ENCODE measurements around the gene ADAMTS7.
"Not testable (repeated sequence)": the region's sequence is repeated elsewhere in the genome, so short reads cannot be mapped to it uniquely, and the experiment has no call there.

The ADAMTS7 gene, protein sequence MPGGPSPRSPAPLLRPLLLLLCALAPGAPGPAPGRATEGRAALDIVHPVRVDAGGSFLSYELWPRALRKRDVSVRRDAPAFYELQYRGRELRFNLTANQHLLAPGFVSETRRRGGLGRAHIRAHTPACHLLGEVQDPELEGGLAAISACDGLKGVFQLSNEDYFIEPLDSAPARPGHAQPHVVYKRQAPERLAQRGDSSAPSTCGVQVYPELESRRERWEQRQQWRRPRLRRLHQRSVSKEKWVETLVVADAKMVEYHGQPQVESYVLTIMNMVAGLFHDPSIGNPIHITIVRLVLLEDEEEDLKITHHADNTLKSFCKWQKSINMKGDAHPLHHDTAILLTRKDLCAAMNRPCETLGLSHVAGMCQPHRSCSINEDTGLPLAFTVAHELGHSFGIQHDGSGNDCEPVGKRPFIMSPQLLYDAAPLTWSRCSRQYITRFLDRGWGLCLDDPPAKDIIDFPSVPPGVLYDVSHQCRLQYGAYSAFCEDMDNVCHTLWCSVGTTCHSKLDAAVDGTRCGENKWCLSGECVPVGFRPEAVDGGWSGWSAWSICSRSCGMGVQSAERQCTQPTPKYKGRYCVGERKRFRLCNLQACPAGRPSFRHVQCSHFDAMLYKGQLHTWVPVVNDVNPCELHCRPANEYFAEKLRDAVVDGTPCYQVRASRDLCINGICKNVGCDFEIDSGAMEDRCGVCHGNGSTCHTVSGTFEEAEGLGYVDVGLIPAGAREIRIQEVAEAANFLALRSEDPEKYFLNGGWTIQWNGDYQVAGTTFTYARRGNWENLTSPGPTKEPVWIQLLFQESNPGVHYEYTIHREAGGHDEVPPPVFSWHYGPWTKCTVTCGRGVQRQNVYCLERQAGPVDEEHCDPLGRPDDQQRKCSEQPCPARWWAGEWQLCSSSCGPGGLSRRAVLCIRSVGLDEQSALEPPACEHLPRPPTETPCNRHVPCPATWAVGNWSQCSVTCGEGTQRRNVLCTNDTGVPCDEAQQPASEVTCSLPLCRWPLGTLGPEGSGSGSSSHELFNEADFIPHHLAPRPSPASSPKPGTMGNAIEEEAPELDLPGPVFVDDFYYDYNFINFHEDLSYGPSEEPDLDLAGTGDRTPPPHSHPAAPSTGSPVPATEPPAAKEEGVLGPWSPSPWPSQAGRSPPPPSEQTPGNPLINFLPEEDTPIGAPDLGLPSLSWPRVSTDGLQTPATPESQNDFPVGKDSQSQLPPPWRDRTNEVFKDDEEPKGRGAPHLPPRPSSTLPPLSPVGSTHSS (N-terminal part only)

DNA sequence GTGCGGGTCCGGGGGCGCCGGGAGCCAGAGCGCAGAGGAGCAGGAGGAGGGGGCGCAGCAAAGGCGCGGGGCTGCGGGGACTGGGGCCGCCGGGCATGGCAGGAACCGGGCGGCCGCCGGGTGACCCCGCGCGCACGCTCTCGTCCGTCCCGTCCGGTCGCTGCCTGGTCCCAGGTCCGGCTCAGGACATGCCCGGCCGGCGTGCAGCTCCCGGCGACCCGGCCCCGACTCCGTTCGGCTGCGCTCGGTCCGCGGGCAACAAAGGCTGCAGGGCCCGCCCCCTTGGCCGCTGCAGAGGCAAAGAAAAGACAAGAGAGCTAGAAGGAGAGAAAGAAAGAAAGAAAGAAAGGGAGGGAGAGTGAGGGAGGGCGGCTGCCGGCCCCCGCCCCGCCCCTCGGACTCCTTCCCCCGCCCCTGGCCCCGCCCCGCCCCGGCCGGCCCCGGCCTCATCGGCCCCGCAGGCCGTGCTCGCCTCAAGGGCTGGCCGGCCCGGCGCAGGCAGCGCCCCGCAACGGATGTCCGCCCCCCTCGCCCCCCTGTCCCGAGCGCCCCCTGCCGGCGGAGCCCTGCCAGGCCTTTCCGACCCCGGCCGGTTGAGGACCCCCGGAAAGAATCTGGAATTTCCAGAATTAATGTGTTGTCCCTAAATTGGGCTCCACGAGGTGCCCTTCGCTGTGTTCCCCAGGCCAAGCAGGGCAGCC is at the start of gene ADAMTS7:
ADAMTS7 (minus strand) TSS at position 341 of the 701 bp plus-strand sequence; CDS start at position 97, 244 bp downstream.
- DNase-seq: peak; percentile 36

DNA sequence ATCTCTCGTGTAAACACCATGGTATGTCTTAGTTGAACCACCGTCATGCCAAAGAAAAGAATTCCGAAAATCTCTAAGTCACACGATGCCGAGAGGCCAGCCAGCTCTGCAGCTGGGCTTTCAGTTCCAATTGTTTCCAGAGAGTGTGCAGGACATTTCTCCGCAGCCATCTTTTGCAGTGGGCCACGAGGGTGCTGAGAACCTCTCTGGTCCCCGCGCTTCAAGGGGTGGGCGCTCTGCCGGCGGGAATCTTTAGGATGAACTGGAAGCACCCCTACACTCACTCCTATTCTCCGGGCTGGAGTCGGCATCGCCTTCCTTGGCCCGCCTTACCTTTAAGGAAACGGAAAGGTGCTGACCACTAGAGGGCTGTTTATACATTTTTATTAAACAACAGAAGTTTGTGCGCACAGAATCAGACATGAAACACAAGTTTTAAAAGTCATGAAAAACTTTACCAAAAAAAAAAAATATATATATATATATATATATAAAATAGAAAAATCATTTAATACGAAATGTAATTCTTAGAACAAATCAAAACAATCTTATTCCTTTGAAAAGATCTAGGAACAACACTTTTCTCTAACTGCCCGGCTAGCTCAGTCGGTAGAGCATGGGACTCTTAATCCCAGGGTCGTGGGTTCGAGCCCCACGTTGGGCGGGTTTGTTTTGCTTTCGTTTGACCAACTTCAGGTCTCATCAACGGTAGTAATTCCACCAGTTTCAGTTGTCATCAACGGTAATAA is 48.9 kb upstream of the ADAMTS7 start:
- peak; percentile 87 for DNase-seq

DNA sequence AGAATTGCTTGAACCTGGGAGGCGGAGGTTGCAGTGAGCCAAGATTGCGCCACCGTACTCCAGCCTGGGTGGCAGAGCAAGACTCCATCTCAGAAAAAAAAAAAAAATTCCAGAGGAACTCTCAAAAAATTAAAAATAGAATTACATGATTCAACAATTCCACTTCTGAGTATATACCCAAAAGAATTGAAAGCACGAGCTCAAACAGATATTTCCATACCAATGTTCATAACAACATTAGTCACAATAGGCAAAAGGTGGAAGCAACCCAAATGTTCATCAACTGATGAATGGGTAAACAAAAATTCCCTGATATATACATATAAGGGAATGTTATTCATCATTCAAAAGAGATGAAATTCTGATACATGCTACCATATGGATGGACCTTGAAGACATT is 44.5 kb upstream of the ADAMTS7 start:
- DNase-seq: no peak

DNA sequence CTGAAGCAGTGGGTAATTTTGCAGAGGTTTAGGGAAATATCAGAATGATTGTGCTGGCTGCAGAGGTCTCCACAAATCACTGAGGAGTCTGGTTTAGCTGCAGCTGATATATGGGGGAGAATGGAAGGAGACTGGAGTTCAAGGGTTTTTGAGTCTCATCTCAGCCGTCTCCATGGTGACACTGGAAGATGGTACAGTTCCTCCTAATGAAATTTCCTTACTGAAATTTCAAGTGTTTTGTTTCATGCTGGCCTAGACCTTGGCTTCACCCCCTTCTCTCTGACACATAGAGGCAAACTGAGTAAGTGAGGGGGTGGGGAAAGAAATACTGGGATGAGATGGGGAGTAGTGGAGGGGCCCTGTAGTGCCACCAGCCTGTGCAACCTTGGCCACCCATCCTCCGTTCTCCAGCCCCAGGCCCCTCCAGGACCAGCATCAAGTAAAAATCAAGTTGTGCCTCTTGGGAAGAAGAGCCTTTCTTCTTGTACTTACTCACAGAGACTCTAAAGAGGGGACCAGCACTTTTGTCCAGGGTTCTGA is 43.6 kb upstream of the ADAMTS7 start:
- DNase-seq: no peak

DNA sequence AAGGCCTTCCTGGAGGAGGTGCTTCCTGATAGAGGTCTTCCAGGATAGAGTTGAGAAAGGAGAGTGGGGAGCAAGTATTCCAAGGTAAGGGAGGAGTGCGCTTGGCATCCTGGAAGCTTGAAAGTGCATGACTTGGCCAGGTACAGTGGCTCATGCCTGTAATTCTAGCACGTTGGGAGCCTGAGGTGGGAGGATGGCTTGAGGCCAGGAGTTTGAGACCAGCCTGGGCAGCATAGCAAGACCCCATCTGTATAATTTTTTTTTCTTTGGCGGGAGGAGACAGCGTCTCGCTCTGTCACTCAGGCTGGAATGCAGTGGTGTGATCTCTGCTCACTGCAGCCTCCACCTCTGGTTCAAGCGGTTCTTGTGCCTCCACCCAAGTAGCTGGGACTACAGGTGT is 42.2 kb upstream of the ADAMTS7 start:
- no peak for DNase-seq

DNA sequence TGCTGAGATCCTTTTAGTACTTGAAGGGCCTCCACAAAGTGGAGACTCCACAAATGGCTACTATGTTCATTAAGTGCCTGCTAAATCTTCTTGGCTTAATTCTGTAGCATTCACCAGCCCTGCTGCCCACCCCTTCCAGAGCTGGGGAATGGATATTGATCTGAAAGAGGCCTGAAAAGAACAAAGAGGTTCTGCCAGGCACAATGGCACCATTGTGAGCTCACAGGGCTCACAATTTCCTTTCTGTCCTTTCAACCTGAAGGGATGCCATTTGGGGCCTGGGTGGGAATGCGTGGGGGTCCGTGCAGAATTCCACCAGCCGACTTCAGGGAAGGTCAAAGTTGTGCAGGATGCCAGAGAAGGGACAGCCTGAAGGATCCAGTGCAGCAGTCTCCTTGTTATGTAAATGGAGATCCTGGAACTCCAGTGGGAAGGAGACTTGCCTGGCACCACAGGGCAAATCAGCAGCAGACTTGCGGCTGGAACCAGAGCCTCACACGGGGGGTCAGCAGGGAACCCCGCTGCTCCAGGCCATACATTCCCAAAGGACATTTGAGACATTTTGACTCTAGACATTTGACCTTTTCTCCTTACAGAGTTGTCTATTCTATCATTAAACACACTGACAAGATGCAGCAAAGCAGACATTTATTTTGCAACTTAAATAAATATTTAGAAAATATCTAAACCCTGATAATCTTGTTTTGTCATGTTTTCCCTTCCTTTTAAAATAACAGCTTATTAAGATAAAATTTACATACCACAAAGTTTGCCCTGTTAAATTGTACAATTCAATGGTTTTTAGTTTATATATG is 39.9 kb upstream of the ADAMTS7 start:
- no peak for DNase-seq

DNA sequence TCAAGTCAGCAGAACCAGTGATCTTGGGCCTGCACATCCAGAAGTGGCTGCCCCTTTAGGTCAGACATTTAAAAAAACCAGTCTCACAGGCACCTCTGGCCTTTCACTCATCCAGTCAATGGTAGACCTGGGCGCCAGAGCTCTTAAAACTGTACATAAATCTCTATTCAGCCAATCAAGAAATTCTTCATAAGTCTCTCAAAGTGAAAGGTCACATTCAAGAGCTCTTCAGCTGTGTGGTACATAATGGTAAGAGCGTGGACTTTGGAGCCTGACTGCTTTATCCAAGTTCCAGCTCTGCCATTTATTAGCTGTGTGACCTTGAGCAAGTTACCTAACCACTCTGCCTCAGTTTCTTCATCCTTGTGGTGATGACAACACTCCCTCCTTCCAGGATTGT is 39.1 kb upstream of the ADAMTS7 start:
- no peak for DNase-seq

DNA sequence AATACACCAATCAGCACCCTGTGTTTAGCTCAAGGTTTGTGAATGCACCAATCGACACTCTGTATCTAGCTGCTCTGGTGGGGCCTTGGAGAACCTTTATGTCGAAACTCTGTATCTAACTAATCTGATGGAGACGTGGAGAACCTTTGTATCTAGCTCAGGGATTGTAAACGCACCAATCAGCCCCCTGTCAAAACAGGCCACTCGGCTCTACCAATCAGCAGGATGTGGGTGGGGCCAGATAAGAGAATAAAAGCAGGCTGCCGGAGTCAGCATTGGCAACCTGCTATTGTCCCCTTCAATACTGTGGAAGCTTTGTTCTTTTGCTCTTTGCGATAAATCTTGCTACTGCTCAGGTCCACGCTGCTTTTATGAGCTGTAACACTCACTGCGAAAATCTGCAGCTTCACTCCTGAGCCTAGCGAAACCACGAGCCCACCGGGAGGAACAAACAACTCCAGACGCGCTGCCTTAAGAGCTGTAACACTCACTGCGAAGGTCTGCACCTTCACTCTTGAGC is 36.2 kb upstream of the ADAMTS7 start:
- DNase-seq: not testable (repeated sequence)

DNA sequence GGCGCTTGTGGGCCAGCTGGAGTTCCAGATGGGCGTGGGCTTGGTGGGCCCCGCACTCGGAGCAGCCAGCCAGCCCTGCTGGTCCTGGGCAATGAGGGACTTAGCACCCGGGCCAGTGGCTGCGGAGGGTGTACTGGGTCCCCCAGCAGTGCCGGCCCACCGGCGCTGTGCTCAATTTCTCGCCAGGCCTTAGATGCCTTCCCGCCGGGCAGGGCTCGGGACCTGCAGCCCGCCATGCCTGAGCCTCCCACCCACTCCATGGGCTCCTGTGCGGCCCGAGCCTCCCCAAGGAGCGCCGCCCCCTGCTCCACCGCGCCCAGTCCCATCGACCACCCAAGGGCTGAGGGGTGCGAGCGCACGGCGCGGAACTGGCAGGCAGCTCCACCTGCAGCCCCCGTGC is 35.6 kb upstream of the ADAMTS7 start:
- DNase-seq: not testable (repeated sequence)

DNA sequence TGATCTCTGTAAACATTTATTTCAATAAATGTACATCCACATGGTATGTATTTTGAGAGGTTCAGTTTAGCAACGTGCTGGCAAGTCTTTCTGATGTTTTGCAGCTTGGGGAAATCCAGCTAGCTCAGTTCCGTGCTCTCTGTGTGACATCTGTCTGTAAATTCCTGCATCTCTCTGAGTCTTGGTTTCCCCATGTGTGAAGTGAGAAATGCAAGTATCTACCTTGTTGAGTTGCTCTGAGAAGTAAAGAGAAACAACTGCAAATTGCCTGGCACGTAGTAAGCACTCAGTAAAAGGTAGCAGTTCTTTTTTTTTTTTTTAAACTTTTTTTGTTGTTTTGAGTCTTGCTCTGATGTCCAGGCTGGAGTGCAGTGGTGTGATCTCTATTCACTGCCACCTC is 31.3 kb upstream of the ADAMTS7 start:
- DNase-seq: no peak

DNA sequence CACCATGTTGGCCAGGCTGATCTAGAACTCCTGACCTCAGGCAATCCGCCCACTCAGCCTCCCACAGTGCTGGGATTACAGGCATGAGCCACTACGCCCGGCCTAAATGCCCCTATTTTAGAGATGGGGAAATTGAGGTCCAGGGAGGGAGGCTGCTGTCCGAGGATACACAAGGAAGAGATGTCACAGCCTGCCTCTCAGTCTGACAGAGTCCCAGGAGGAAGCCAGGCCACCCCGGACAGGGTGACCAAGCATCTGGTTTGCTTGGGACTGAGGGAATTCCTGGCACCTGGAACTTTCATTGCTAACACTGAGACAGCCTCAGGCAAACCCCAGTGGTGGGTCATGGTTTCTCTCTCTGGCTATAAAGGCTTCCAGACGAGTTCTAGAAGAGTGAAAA is 30.6 kb upstream of the ADAMTS7 start:
- DNase-seq: no peak

DNA sequence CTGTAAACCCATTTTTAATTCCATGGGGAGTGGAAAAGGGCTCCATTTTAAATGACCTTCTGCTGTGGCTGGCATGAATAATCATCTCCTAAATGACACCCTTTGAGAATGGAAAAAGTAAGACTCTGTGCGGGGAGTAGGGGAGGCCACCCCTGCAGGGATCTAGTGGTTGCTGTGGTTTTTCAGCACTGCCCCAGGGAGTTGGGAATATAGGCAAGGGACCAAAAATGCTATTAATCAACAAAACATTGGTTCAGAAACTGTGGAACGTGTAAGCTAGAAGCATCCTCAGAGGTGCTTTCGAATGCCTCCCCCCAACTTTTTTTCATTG is 30.1 kb upstream of the ADAMTS7 start:
- no peak for DNase-seq

DNA sequence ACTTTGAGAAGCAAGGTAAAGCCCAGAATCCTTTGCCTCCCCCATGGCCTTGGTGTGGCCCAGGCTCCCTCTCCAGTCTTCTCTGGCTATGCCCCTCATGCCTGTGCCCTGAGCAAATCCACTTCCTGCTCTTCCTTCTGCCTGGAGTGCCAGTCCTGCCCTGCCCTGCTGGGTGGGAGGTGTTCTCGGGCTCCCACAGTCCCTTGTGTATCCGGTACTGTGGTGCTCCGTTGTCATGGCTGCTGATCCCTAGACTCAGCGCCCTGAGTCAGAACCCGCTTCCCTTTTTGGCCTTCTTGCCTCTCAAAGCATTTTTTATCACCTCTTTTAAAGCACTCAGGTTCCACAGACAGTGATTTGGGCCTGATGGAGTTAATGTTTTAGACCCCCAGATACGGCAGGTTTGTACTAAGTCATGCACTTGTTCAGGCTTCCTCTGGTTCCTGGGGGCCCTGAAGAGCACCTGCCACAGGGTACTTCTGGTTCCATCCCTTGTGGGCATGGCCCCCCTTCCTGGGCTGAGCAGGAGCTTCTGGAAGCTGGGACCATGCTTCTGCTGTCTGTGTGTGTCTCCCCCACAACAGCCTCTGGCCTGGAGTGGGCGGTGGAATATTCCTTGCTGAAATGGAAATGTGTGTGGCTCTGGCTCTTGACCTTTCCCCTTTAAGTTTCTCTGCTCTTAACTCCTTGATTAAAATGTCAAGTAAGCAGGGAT is 29.6 kb upstream of the ADAMTS7 start:
- DNase-seq: peak; percentile 50

DNA sequence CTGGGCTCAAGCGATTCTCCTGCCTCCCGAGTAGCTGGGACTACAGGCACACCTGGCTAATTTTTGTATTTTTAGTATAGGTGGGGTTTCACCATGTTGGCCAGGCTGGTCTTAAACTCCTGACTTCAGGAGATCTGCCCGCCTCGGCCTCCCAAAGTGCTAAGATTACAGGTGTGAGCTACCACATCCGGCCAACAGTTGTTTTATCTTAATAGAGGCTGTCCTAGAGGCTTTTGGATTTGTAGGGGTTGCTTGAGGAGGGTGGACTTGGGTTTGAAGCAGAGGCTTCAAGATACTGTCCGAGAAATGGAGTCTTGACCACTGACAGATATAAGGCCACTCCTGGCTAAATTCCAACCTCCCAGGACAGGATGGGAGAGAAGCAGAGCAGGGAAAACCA is 27.9 kb upstream of the ADAMTS7 start:
- DNase-seq: not testable (repeated sequence)

DNA sequence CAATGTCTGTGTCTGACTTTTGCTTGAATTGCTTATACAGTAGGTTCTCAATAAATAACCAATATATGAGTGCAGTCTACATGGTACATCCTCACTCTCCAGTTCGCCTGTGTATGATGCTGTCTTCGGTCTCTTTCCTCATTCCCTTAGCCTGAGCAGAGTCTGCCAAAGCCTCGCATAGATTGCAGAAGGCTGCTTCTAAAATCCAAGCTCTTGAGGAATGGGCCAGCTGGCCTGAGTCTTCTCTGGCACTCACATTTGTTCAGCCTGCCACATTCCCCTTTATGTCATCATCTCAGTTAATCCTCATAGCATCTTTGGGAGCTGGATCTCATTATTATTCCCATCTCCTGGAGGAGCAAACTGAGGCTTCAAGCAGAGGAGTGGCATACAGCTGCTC is 27.2 kb upstream of the ADAMTS7 start:
- DNase-seq: no peak

DNA sequence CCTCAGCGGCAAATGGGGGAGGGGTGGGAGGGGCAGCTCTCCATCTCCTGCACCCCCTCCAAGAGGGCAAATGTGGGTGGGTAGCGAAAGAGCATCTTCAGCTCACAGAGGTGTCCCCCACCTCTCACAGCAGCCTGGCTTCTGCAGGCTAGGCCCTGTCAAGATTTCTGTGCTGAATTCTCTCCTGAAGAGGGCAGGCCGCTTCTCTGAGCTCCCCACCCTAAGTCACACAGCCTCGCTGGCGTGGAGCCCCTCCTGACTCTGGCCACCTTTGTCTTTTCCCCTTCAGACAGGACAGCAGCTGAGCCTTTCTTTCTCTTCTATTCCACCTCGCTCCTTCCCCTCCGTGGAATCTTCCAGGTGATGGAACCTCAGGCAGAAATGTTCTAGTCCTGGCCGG is 26.3 kb upstream of the ADAMTS7 start:
- DNase-seq: no peak

DNA sequence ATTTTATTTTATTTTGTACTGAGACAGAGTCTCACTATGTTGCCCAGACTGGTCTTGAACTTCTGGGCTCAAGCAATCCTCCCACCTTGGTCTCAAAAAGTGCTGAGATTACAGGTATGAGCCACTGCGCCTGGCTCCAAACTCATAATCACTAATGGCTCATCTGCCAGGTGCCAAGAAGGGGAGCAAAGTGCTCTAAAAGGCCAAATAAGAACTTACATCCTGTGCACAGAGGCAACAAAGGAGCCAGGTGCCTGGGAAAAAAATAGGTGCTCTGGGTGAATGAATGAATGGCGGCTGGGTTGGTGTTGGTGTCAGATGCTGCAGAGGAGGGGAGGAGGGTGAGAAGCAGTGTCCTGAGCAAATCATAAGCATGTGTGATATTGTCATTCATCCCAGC is 25.9 kb upstream of the ADAMTS7 start:
- DNase-seq: no peak

DNA sequence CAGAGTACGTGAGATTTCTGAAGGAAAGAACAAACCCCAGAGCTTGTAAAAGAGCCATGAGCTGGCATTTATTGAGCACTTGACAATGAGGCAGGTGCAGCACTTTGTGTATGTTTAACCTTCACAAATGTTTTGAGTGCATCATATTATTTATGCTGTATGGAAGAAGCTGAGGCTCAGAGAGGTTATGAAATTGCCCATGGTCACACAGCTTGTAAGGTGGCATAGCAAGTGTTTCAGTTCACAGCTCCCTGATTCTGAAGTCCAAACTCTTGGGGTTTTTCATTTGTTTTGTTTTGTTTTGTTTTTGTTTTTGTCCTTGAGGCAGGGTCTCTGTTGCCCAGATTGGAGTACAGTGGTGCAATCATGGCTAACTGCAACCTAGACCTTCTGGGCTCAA is 25.1 kb upstream of the ADAMTS7 start:
- no peak for DNase-seq

Measured in inflammatory macrophage treated with lipopolysaccharide for 4 hours (primary cell).